ENCODE data around the gene GRWD1.
A peak's percentile ranks its signal among the peaks of the same experiment; 100 is the strongest.

The GRWD1 gene

DNA sequence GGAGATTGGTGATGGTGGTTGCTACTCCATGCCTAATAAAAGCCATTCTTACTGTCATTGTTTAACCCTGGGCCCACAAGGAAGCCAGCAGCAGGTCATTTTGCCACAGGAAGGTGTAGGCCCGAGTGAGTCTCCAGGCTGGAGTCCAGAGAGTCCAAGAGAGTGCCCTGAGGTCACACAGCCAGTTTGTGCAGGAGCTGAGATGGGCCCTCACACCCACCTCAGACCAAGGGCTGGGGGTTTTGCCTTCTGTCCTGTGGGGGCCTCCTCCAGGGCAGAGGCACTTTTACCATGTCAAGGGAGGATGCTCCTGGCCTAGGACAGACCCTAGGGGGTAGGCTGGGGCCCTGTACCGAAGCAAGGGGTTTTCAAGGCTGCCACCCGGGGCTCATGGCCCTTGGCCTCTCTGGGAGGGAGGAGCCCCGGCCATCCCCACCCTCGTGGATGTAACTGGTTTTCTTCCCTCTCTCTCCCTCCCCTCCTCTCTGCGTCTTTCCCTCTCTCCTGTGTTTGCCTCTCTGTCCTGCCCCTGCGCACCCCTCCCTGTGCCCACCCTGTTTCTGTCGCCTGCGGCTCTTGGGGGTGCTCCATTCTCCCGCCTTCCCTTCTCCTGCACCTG lies 31.4 kb downstream of the GRWD1 start:
- DNase-seq (ENCODE audit: low spot score) (no peak), ATAC-seq (ENCODE audit: low read depth) (no peak)
- H3K4me3 ChIP-seq (ENCODE audit: severe bottlenecking), result no peak overlapping the region
- H3K27ac ChIP-seq (ENCODE audit: poor library complexity, severe bottlenecking), result no peak overlapping the region
- no peaks in the 10 kb centered on the region for H3K4me1 ChIP-seq (ENCODE audit: insufficient read depth, poor library complexity, severe bottlenecking)
- no peaks in the 10 kb centered on the region for H3K27me3 ChIP-seq (ENCODE audit: insufficient read depth, poor library complexity, severe bottlenecking)
- H3K9me3 ChIP-seq (ENCODE audit: severe bottlenecking), result no peaks in the 10 kb centered on the region
- H3K36me3 ChIP-seq (ENCODE audit: low read depth), result peaks cover 59% of the 10 kb centered on the region
- TF ChIP-seq, protein P1, sequence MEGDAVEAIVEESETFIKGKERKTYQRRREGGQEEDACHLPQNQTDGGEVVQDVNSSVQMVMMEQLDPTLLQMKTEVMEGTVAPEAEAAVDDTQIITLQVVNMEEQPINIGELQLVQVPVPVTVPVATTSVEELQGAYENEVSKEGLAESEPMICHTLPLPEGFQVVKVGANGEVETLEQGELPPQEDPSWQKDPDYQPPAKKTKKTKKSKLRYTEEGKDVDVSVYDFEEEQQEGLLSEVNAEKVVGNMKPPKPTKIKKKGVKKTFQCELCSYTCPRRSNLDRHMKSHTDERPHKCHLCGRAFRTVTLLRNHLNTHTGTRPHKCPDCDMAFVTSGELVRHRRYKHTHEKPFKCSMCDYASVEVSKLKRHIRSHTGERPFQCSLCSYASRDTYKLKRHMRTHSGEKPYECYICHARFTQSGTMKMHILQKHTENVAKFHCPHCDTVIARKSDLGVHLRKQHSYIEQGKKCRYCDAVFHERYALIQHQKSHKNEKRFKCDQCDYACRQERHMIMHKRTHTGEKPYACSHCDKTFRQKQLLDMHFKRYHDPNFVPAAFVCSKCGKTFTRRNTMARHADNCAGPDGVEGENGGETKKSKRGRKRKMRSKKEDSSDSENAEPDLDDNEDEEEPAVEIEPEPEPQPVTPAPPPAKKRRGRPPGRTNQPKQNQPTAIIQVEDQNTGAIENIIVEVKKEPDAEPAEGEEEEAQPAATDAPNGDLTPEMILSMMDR (IDR thresholded peaks at IDR 0.05; ENCODE audit: poor library complexity, severe bottlenecking), result no peak

DNA sequence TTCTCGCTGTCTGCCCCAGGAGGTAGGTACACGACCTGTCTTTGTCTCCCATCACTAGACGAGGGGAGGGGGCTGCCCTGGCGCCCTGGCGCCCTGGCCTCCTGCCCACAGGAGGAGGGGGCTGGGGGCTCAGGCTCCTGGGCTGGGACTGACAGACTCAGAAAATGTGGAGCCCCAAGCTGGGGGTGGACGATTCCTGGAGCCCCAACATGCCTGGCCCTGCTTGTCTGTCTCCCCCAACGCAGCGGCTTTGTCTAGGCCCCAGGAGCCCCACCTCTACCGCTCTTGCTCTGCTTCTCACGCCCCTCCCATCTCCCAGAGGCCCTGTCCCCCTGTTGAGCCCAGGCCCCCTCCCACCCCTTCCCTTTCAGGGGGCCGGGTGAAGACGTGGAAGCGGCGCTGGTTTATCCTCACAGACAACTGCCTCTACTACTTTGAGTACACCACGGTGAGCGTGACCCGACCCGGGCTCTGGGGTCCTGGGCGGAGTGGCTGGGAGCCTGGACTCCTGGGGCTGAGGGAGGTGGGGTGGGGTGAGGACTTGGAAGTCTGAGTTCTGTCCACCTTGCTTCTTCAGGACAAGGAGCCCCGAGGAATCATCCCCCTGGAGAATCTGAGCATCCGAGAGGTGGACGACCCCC lies 32.0 kb downstream of the GRWD1 start:
- DNase-seq (ENCODE audit: low spot score) (no peak), ATAC-seq (ENCODE audit: low read depth) (no peak)
- Histone ChIP-seq H3K4me3 (ENCODE audit: severe bottlenecking) (no peak overlapping the region), H3K4me1 (ENCODE audit: insufficient read depth, poor library complexity, severe bottlenecking) (no peaks in the 10 kb centered on the region), H3K36me3 (ENCODE audit: low read depth) (peaks cover 56% of the 10 kb centered on the region), H3K27ac (ENCODE audit: poor library complexity, severe bottlenecking) (no peak overlapping the region), H3K9me3 (ENCODE audit: severe bottlenecking) (no peaks in the 10 kb centered on the region), H3K27me3 (ENCODE audit: insufficient read depth, poor library complexity, severe bottlenecking) (no peaks in the 10 kb centered on the region)
- TF ChIP-seq, protein P1 (IDR thresholded peaks at IDR 0.05; ENCODE audit: poor library complexity, severe bottlenecking), result no peak

DNA sequence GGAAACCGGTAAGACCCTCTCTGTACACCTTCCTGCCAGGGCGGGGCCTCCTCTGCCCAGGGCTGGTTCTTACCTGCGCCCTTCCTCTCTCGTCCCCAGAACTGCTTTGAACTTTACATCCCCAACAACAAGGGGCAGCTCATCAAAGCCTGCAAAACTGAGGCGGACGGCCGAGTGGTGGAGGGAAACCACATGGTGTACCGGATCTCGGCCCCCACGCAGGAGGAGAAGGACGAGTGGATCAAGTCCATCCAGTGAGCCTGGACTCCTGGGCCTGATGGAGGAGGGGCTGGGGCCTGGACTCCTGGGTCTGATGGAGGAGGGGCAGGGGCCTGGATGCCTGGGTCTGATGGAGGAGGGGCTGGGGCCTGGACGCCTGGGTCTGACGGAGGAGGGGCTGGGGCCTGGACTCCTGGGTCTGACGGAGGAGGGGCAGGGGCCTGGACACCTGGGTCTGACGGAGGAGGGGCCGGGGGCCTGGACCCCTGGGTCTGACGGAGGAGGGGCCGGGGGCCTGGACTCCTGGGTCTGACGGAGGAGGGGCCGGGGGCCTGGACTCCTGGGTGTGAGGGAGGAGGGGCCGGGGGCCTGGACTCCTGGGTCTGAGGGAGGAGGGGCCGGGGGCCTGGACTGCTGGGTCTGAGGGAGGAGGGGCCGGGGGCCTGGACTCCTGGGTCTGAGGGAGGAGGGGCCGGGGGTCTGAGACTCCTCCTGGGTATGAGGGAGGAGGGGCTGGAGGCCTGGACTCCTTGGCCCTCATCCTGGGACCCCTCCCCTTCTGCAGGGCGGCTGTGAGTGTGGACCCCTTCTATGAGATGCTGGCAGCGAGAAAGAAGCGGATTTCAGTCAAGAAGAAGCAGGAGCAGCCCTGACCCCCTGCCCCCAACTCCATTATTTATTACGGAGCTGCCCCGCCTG lies 32.8 kb downstream of the GRWD1 start:
- no peak for ATAC-seq (ENCODE audit: low read depth)
- no peaks in the 10 kb centered on the region for H3K4me1 ChIP-seq (ENCODE audit: insufficient read depth, poor library complexity, severe bottlenecking)
- no peak overlapping the region for H3K4me3 ChIP-seq (ENCODE audit: severe bottlenecking)
- TF ChIP-seq, protein P1 (IDR thresholded peaks at IDR 0.05; ENCODE audit: poor library complexity, severe bottlenecking), result no peak
- peak; percentile 65 for DNase-seq (ENCODE audit: low spot score)
- no peaks in the 10 kb centered on the region for H3K27me3 ChIP-seq (ENCODE audit: insufficient read depth, poor library complexity, severe bottlenecking)
- no peak overlapping the region for H3K27ac ChIP-seq (ENCODE audit: poor library complexity, severe bottlenecking)
- peaks cover 48% of the 10 kb centered on the region for H3K36me3 ChIP-seq (ENCODE audit: low read depth)
- H3K9me3 ChIP-seq (ENCODE audit: severe bottlenecking), result no peaks in the 10 kb centered on the region

DNA sequence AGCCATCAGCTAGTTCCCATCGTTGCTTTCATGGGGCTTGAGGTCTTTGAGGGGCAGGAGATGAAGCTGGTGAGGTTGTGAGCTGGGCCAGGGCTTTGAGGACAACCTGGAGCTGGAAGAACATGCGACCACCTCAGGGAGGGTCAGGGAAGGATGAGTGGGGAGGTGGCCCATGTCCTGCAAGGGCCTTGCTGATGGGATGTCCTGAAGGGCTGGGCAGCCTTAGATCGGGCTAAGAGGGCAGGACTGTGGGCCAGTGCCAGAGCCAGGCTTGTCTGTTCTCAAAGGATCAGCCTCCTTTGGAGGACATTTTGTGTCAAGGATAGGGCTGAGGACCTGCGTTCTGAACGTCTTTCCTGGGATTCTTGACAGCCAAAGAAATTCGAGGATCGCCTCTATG lies 33.9 kb downstream of the GRWD1 start:
- ATAC-seq (ENCODE audit: low read depth) (0 out of 3 replicates have a peak, but pooled peaks have one; percentile 4), DNase-seq (ENCODE audit: low spot score) (no peak)
- Histone ChIP-seq H3K4me1 (ENCODE audit: insufficient read depth, poor library complexity, severe bottlenecking) (no peaks in the 10 kb centered on the region), H3K9me3 (ENCODE audit: severe bottlenecking) (no peaks in the 10 kb centered on the region), H3K27me3 (ENCODE audit: insufficient read depth, poor library complexity, severe bottlenecking) (no peaks in the 10 kb centered on the region), H3K27ac (ENCODE audit: poor library complexity, severe bottlenecking) (no peak overlapping the region), H3K4me3 (ENCODE audit: severe bottlenecking) (no peak overlapping the region), H3K36me3 (ENCODE audit: low read depth) (peaks cover 39% of the 10 kb centered on the region)
- TF ChIP-seq, protein P1 (IDR thresholded peaks at IDR 0.05; ENCODE audit: poor library complexity, severe bottlenecking), result no peak
